ENCODE data around the gene MYG1. TPM values are rescaled to one million over a fixed set of nuclear protein-coding genes. Genes with fewer than 3 reads are reported as not detected.
"Not testable (repeated sequence)": the region's sequence is repeated elsewhere in the genome, so short reads cannot be mapped to it uniquely, and the experiment has no call there.

MYG1 gene
- total RNA-seq, 1 experiment from 2014 or later: 89.9 TPM

GRCh38 chr12:53295070-53295890 lies 4.2 kb upstream of the MYG1 start, which contains the start of gene PFDN5:
PFDN5 (plus strand) TSS chr12:53295542; CDS start chr12:53295568, 26 bp downstream.
- peaks cover 25% of the 10 kb centered on the region for H3K36me3 ChIP-seq (ENCODE audit: low read depth, low read length)
- H3K4me3 ChIP-seq (ENCODE audit: low read length): peak within 1 kb of the TSS; percentile 96
- CTCF ChIA-PET: interaction anchor here (0.6 to 1.0 kb wide), 3 partner anchors 26 to 129 kb away, joined by 3 to 6 read pairs (median 4); partner anchors contain the start of gene AAAS
- peak within 1 kb of the TSS; percentile 94 for H3K9ac ChIP-seq (ENCODE audit: low read length)
- H4K20me1 ChIP-seq (ENCODE audit: low read length): no peaks in the 10 kb centered on the region
- TSS peak; percentile 40 for BruUV-seq (replicated peaks)
- ATAC-seq: peak; percentile 81
- intact Hi-C loops (cut with micrococcal nuclease): loop anchor here (1.0 to 2.0 kb wide), 2 partner anchors 26 to 74 kb away; partner anchors contain the start of gene AAAS
- no peak for TF ChIP-seq EZH2phosphoT487 (IDR thresholded peaks at IDR 0.05; ENCODE audit: borderline replicate concordance, low read length)
- no peak for TF ChIP-seq EZH2 (IDR thresholded peaks at IDR 0.05; ENCODE audit: low read length, unreplicated experiment)
- TF ChIP-seq CTCF (conservative IDR thresholded peaks at IDR 0.05; ENCODE audit: low read depth, low read length): no peak
- H3K27me3 ChIP-seq (ENCODE audit: low read length): no peaks in the 10 kb centered on the region
- peaks cover 44% of the 10 kb centered on the region for H3K4me1 ChIP-seq (ENCODE audit: insufficient read depth, low read length)
- peaks cover 9% of the 10 kb centered on the region for H3F3A ChIP-seq (ENCODE audit: low read length, unreplicated experiment)
- POLR2A ChIA-PET (ENCODE audit: unreplicated experiment): interaction anchor here (0.7 to 1.3 kb wide), 2 partner anchors 26 to 237 kb away, joined by 3 to 14 read pairs; partner anchors contain the start of gene AAAS
- H3K79me2 ChIP-seq (ENCODE audit: low read length): peaks cover 34% of the 10 kb centered on the region
- DNase-seq: peak; percentile 88
- peak within 1 kb of the TSS; percentile 89 for H2AFZ ChIP-seq (ENCODE audit: low read length)
- H3K27ac ChIP-seq (ENCODE audit: low read length): peak within 1 kb of the TSS; percentile 98
- no peaks in the 10 kb centered on the region for H3K9me3 ChIP-seq (ENCODE audit: low read length)
- peak within 1 kb of the TSS; percentile 90 for H3K4me2 ChIP-seq (ENCODE audit: low read length)
- H3K9me2 ChIP-seq (replicated peaks; ENCODE audit: low read length): no peaks in the 10 kb centered on the region

- Histone ChIP-seq H3K9ac (ENCODE audit: low read length) (peak overlapping the region; percentile 94), H3K9me3 (ENCODE audit: low read length) (no peaks in the 10 kb centered on the region), H4K20me1 (ENCODE audit: low read length) (no peaks in the 10 kb centered on the region), H3K36me3 (ENCODE audit: low read depth, low read length) (peaks cover 25% of the 10 kb centered on the region), H3K79me2 (ENCODE audit: low read length) (peaks cover 40% of the 10 kb centered on the region), H3K4me1 (ENCODE audit: insufficient read depth, low read length) (peaks cover 44% of the 10 kb centered on the region), H3K4me2 (ENCODE audit: low read length) (peak overlapping the region; percentile 90), H3F3A (ENCODE audit: low read length, unreplicated experiment) (peaks cover 9% of the 10 kb centered on the region), H3K9me2 (replicated peaks; ENCODE audit: low read length) (no peaks in the 10 kb centered on the region), H3K4me3 (ENCODE audit: low read length) (peak overlapping the region; percentile 96), H3K27ac (ENCODE audit: low read length) (peak overlapping the region; percentile 56), H2AFZ (ENCODE audit: low read length) (peak overlapping the region; percentile 89), H3K27me3 (ENCODE audit: low read length) (no peaks in the 10 kb centered on the region)
- TF ChIP-seq EZH2 (IDR thresholded peaks at IDR 0.05; ENCODE audit: low read length, unreplicated experiment): no peak
- no peak for TF ChIP-seq EZH2phosphoT487 (IDR thresholded peaks at IDR 0.05; ENCODE audit: borderline replicate concordance, low read length)
- no peak for TF ChIP-seq CTCF (conservative IDR thresholded peaks at IDR 0.05; ENCODE audit: low read depth, low read length)
- CTCF ChIA-PET: interaction anchor here (0.6 to 1.0 kb wide), 3 partner anchors 26 to 129 kb away, joined by 3 to 6 read pairs (median 4); partner anchors contain the start of gene AAAS
- no peak for ATAC-seq
- DNase-seq: no peak
- intact Hi-C loops (cut with micrococcal nuclease): loop anchor here (1.0 to 2.0 kb wide), 2 partner anchors 25 to 75 kb away; partner anchors contain the start of gene AAAS
- POLR2A ChIA-PET (ENCODE audit: unreplicated experiment): interaction anchor here (1.3 kb wide), 1 partner anchor 25 kb away, joined by 14 read pairs; the partner anchor contains the start of gene AAAS
- BruUV-seq (replicated peaks): TSS peak; percentile 59
Observed at GRCh38 chr12:53295891-53296219, 3.6 kb upstream of the MYG1 start.

- H3K27me3 ChIP-seq (ENCODE audit: low read length); ATAC-seq; H3K9me3 ChIP-seq (ENCODE audit: low read length); H2AFZ ChIP-seq (ENCODE audit: low read length); H3K9me2 ChIP-seq (replicated peaks; ENCODE audit: low read length); intact Hi-C loops (cut with micrococcal nuclease); BruUV-seq (replicated peaks); DNase-seq; POLR2A ChIA-PET (ENCODE audit: unreplicated experiment); H3F3A ChIP-seq (ENCODE audit: low read length, unreplicated experiment); H4K20me1 ChIP-seq (ENCODE audit: low read length): not testable (repeated sequence)
- peak overlapping the region; percentile 91; the same call in 1 of the 2 replicates for H3K9ac ChIP-seq (ENCODE audit: low read length)
- peak overlapping the region; percentile 96 for H3K4me3 ChIP-seq (ENCODE audit: low read length)
- H3K79me2 ChIP-seq (ENCODE audit: low read length): peaks cover 52% of the 10 kb centered on the region
- peaks cover 21% of the 10 kb centered on the region for H3K36me3 ChIP-seq (ENCODE audit: low read depth, low read length)
- peak overlapping the region; percentile 90 for H3K4me2 ChIP-seq (ENCODE audit: low read length)
- H3K27ac ChIP-seq (ENCODE audit: low read length): peak overlapping the region; percentile 98
- H3K4me1 ChIP-seq (ENCODE audit: insufficient read depth, low read length): peaks cover 49% of the 10 kb centered on the region
- CTCF ChIA-PET: interaction anchor here (0.6 kb wide), 1 partner anchor 24 kb away, joined by 3 read pairs; the partner anchor contains the start of gene AAAS
Observed at GRCh38 chr12:53297106-53297505, 2.4 kb upstream of the MYG1 start.

Data from PC-3 (cell line).